Activated CD4-positive, CD25-positive, alpha-beta regulatory T cell treated with anti-CD3 and anti-CD28 coated beads, Interleukin-2, amount 50 U/mL, for 72 hours (primary cell): ENCODE measurements around the gene CDH3.
A peak's percentile ranks its signal among the peaks of the same experiment; 100 is the strongest.

Experiments
- DNase-seq: peaks from one replicate; pipeline ENCODE4 v3.0.0; 2021

Gene CDH3

DNA sequence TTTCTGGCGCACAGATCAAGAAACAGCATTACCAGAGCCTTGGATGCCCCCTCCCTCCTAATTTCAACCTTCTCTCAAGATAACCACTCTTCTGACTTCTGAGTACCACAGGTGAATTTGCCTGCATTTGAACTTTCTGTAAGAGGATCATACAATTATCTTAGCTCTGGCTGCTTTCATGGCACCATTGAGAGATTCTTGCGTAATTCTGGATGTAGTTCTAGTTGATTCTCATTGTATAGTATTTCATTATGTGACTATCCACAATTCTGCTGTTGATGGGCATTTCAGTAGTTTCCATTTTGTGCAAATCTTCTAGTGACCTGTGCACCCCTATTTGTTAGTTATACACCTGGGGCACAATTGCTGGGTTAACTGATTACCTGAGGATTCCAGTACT is 7.5 kb downstream of the CDH3 start:
- DNase-seq = no peak

DNA sequence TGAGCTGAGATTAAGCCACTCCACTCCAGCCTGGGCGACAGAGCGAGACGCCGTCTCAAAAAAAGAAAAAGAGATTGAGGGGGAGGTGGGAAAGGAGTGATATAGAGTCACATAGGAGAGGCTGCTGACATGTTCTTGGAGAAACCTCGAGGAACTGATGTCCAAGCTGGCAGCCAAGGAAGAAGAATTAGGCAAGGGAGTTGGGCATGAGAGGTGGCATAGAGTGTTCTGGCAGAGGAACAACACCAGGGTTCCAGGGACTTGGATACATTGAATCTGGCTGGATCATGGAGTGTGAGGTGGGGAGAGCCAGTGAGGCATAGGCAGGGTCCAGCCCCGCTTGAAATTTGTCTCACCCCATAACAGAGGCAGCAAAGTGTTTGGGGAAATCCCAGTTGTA is 10.7 kb downstream of the CDH3 start:
- DNase-seq = no peak

DNA sequence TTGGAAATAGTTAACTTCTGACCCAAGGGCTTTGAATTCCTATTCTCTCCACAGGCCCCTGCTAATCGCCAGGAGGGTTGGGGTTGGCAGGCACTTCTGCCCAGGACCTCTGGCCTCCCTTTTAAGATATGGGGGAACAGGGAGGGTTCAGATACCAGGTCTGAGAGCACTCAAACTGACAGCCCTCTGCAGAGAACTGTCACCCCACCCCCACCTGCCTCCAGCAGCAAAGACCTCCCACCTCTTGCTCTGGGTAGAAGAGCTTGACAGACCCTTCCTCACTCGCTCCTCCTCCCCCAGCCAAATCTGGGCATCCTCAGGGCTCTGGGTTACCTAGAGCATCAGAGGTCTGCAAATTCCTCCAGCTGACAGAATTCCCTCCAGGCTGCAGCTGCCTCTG is 11.6 kb downstream of the CDH3 start:
- DNase-seq = no peak

DNA sequence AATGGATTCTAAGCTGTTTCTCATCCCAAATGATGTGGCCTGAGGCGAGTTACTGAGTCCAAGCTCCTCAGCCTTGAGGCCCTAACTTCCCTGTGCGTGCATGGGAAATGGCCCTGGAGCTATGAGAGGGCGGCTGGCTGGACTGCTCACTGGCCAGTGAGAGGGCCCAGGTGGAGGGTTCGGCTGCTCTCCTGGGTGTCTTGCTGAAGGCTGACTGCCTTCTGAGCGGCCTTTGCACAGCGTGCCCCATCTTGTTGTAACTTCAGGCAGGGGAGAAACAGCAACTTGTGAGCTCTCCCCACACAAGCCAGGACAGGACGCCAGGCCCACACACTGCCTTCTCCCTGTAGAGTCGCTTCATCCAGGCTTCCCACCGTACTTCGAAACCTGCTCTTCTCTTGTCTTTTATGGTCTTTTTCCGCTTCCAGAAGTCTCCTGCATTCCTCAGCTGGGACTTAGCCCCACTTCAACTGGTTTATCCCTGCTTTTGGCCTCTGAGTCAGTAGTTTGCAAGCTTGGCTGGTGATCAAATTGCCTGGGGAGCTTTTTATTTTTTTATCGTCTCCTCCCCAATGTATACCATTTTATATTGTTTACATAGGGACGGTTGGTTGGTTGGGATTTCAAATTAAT is 13.3 kb downstream of the CDH3 start:
- no peak for DNase-seq

DNA sequence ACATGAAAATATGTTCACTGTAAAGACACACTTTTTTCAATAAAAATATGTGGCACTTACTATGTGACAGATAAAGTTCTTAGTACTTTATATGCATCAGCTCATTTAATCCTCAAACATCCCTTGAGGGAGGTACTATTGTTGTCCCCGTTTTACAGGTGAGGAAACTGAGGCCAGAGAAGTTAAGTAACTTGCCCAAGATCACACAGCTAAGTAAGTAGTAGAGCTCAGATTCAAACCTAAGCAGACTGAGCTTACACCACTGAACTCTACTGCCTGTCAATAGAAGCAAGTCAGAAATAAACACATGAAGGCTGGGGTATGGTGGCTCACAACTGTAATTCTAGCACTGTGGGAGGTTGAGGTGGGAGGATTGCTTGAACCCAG is 13.9 kb downstream of the CDH3 start:
- no peak for DNase-seq

DNA sequence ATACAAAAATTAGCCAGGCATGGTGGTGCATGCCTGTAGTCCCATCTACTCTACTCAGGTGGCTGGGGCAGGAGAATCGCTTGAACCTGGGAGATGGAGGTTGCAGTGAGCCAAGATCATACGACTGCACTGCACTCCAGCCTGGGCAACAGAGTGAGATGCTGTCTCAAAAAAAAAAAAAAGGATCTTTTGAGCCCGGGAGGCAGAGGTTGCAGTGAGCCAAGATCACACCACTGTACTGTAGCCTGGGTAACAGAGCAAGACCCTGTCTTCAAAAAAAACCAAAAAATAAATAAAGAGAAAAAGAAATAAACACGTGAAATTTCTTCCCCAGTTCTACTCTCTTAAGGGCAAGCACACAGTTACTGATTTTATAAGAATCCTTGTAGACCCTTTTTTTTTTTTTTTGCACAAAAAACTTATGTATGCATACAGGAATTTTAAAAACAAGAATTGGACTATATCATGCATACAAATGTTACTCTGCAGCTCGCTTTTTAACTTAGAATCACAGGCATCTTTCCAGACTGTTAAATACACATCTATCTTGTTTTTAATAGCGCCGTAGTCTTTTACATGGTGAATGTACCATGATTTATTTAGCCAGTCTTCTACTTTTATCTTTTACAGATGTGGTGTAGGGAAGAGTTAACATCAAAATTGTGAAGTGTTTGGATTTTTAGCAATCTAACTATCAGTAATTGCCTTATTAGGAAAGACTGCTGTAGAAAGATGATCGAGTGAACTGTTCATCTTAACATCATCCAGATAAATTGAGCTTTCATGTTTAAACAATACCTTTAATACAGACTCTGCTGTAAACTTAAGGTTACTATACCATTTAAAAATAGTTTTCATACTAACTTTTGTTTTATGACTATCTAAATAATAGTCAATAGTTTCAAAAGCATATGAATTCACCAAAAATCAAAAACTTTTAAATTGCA is 14.6 kb downstream of the CDH3 start:
- DNase-seq = no peak

DNA sequence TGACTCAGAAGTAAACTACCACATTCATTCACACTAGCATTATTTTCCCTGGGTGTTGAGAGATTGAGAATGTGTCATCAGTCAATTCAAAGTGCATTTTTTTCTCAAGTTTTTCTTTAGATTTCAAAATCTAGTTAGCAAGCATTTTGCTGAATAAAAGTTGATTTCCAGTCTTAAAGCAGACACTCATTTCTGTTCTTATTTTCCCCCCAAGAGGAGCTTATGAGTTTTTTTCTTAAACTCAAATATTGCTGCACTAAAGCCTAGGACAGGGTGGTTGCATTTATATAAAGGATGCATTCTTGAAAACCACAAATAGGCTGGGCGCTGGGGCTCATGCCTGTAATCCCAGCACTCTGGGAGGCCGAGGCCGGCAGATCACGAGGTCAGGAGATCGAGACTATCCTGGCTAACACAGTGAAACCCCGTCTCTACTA is 15.3 kb downstream of the CDH3 start:
- DNase-seq = no peak

DNA sequence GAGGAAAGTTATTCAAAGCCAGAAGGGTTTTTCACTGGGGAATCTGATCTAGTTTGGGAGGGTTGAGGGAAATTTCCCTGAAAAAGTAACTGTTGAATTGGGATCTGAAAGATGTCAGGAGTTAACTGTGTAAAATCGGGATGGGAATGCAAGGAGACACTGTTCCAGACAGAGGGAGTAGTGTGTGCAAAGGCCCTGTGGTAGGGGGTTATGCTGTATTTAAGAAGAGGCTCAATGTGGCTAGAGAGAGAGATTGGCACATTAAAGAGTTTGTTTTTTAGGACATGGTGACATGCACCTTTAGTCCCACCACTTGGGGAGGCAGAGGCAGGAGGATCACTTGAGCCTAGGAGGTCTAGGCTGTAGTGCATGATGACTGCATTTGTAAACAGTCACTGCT is 16.9 kb downstream of the CDH3 start:
- DNase-seq = no peak

DNA sequence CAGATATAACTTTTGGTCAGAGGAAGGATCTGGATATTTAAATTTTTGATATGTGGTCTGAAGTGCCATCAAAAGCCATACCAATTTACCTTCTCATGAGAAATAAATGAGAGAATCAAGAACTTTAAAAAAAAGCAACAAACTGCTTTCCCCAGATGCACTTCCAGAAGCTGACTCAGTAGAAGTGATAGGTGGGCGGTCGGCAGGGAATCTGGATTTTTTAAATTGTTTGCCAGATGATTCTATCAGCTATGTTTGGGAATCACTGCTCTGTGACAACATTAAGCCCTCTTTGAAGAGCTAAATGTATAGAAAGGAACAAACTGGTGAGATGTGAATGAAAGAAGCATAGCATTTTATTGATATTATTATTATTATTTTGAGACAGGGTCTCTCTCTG is 19.2 kb downstream of the CDH3 start:
- no peak for DNase-seq

DNA sequence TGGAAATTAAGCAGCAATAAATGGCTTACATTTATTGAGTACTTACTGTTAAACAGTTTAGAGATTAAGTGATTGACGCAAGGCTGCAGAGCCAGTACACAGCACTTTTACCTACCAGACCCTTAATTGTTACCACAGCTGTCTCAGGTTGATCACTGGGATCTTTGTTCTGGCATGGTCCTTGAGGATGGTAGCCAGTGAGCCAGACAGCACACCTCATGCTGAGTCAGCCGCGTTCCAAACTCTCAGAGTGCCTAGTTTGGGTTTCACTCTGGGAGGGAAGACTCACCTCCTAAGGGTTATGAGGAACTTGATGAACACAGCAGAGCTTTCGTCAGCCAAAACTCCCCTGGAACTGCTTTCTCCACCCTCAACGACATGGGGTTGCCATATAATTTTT is 20.4 kb downstream of the CDH3 start:
- DNase-seq = no peak

DNA sequence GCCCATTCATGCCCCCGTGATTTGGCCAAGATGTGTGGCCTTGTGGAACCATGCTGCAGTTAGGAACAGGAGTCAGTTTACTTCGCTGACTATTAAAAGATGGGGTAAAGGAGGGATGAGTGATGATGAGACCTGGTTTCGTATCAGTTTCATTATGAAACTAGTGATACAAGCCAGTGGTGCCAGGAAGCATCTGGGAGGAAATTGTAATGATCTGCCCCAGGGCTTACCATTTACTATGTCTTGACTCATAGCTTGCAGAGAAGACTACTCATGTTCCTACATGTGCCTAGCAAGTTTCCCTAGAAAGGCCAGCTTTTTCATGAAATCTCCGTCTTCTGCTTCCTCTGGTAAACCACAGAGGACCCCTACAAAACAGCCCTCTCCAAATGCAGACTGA is 23.2 kb downstream of the CDH3 start:
- DNase-seq = no peak

DNA sequence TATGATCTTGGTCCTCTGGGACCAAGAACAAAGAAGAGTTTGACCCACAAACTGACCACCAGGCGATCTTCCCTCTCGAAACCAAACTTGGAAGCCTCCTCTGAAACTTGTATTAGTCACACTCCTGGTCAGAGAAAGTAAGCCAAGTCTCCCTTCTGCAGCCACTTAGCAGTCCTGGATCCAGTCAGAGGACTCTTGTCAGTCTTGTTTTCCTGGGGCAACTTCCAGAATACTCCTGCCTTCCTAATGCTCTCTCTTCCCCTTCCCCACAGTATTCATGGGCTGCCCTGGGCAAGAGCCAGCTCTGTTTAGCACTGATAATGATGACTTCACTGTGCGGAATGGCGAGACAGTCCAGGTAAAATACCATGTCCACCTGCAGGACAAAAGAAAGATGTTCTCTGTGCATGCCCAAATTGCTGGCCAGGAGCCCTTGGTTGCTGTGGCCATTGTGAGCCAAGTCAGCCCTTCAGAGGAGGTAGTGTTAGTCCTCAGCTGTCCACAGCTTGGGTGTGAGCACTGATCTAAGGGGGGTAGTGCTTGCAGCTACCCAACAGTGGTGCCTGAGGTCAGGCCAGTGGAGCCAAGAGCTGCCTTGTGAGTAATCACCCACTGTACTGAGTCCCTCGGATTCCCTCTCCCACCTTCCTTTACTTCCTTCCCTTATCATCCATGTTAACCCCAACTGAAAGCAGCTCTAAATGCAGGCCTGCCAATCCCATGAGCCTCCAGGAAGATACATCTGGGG is 31.2 kb downstream of the CDH3 start:
- no peak for DNase-seq

DNA sequence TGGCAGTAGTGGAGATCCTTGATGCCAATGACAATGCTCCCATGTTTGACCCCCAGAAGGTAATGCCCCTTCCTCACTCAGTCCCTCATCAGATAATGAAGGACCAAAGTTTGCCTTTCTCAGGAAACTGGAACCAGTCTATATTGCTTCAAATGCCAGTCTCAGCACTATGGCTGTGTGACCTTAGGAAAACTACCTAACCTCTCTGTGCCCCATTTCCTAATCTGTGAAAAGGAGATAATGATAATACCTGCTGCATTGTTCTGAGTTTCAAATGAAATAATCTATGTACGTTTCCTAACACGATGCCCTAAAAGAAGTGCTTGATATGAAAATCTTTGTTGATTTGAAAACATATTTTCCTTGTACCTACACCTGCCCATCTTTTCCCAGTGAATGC is 35.9 kb downstream of the CDH3 start:
- no peak for DNase-seq

DNA sequence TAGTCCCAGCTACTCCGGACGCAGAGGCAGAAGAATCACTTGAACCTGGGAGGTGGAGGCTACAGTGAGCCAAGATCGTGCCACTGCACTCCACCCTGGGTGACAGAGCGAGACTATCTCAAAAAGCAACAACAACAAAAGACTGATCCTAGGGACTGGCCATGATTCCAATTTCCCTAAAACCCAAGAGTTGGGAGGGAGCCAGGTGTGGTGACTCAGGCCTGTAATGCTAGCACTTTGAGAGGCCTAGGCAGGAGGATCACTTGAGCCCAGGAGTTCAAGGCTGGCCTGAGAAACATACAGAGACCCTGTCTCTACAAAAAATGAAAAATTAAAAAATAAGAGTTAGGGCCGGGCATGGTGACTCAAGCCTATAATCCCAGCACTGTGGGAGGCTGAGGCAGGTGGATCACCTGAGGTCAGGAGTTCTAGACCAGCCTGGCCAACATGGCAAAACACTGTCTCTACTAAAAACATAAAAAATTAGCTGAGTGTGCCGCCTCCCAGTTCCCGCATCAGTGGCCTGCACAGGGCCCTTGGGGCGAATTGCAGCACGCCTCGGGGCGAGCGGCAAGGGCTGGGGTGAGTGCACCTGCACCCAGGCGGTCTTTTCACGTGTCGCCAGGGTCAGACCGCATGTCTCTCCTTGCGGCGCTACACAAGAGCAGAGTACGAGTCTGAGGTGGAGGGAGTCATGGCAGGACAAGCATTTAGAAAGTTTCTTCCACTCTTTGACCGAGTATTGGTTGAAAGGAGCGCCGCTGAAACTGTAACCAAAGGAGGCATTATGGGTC is 40.8 kb downstream of the CDH3 start:
- no peak for DNase-seq

DNA sequence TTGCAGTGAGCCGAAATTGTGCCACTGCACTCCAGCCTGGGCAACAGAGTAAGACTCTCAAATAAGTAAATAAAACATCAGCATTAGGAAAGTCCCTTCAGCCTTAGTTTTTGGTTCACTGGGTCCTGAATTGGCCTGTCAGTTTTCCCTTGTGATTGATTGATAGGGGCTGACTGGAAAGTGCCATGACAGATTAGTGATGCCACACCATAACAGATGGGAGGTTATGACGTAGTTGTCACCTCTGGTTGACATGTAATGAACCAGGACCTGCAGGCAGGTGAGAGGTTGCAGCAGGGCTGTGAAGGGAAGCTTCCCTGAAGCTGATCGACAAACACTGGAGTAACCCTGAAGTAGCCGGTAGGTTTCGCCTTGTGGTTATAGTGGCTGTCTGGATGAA is 41.8 kb downstream of the CDH3 start:
- DNase-seq = no peak

DNA sequence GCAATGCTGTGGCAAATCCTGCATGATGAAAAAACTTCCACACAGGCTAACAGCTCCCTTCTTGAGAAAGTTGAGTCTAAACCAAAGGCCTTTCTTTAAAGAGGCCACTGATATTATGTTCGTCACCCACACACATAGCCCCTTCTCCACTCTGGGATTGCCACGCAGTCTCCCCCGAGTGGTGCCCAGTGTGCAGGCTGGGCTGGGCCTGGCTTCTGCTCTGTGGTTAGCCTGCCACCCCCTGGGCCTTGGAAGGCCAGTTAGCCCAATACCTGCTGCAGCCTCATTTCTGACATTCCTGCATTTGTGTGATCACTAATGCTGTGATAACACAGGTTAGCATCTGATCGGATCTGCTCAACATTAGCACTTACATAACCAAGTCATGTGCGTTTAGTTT is 44.8 kb downstream of the CDH3 start:
- no peak for DNase-seq

DNA sequence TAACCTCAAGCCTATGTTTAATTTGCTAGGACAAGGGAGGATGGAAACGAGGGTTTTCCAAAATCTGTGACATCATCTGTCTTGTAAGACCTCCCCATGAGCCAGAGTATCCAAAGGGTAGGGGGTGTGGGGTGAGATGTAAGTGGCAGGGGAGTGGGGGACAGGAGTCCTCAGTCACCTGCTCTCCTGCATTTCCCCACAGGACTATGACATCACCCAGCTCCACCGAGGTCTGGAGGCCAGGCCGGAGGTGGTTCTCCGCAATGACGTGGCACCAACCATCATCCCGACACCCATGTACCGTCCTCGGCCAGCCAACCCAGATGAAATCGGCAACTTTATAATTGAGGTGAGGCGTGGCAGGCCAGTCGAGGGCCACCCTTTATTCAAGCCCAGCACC is 50.5 kb downstream of the CDH3 start:
- no peak for DNase-seq

DNA sequence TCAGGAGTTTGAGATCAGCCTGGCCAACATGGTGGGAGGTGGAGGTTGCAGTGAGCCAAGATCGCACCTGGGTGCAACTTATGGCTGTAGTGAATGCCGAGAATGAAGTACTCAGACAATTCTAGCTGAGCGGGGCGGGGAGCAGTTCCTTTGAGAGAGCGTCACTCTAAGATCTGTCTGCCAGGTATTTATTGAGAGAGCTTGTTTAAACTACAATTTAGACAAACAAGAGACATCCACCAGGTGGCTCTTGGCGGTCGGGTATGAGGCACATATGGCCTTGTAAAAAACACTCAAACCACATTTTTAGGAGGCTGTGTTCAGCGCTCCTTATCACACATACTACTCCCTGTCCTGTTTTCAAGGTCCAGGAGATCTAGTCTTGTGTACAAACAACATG is 51.4 kb downstream of the CDH3 start:
- no peak for DNase-seq

DNA sequence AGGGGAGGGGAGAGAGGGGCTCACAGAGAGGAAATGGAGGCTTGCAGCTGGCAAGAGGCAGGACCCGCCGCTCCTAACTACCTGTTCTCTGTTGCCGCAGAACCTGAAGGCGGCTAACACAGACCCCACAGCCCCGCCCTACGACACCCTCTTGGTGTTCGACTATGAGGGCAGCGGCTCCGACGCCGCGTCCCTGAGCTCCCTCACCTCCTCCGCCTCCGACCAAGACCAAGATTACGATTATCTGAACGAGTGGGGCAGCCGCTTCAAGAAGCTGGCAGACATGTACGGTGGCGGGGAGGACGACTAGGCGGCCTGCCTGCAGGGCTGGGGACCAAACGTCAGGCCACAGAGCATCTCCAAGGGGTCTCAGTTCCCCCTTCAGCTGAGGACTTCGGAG is 53.0 kb downstream of the CDH3 start:
- DNase-seq = no peak

DNA sequence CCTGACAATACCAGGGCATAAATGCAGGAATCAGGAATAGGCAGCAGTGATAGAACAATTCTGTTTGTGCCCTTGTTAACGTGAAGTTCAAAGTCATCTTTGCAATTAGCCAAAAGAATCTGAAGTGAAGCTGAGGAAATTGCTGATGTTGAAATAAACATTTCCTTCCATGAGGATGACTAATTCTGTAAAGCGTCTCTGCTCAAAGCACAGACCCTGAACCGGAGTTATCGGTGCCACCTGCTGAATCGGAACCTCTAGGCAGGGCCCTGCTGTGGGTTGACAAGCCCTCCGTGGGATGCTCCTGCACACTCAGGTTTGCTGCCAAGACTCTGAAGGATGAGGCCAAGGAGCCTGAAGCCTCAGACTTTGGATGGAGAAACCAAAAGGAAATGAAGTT is 55.0 kb downstream of the CDH3 start:
- no peak for DNase-seq

DNA sequence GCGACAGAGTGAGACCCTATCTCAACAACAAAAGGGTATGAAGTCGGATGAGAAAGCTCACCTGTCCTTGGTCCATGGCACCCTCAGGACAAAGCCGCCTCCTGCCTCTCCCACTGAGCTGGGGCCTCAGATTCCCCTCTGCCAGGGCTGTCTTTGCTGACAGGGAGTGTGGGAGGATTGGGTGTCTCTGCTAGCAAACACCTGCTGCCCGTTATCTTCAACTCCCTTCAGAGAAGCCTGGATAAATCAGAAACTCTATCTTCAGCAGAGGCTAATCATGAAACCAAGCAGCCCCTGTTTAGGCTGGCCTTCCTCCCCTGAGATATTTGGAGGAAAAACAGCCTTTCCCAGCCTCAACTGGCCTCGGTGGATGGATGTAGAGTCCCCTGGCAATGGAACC is 55.7 kb downstream of the CDH3 start:
- DNase-seq = no peak

DNA sequence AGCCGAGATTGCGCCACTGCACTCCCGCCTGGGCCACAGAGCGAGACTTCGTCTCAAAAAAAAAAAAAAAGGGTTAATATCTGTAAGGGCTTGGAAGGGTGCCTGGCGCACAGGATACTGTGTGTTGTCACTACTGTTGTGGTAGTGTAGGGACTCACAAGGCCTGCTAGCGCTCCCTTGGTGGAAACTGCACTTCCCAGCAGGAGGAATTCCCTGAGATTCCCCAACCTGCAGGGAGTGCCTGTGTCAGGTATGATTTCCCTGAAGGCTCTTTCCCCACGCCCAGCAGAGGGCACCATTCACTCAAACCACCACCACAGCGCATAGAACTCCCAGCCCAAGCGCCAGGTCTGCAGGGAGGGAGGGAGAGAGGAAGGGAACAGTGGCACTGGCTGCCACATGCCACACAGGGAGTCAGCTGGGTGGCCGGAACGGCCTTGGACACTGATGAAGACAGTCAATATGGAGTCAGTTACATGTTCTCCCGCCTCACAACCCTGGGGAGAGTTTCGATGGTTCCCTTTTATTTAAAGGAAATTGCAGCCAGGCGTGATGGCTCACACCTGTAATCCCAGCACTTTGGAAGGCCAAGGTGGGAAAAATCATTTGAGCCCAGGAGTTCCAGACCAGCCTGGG is 59.2 kb downstream of the CDH3 start:
- DNase-seq = peak; percentile 69
